Stimulated activated CD8-positive, alpha-beta memory T cell treated with anti-CD3 and anti-CD28 coated beads, Interleukin-12 subunit alpha, Interleukin-12 subunit beta, amount 100 ng/mL, for 4 hours (primary cell): ENCODE data around the gene PGAP3.

Source experiments
- DNase-seq: peaks from one replicate; pipeline ENCODE4 v3.0.0-alpha.2; 2020; ENCODE audit warnings: low read depth

The PGAP3 gene

DNA sequence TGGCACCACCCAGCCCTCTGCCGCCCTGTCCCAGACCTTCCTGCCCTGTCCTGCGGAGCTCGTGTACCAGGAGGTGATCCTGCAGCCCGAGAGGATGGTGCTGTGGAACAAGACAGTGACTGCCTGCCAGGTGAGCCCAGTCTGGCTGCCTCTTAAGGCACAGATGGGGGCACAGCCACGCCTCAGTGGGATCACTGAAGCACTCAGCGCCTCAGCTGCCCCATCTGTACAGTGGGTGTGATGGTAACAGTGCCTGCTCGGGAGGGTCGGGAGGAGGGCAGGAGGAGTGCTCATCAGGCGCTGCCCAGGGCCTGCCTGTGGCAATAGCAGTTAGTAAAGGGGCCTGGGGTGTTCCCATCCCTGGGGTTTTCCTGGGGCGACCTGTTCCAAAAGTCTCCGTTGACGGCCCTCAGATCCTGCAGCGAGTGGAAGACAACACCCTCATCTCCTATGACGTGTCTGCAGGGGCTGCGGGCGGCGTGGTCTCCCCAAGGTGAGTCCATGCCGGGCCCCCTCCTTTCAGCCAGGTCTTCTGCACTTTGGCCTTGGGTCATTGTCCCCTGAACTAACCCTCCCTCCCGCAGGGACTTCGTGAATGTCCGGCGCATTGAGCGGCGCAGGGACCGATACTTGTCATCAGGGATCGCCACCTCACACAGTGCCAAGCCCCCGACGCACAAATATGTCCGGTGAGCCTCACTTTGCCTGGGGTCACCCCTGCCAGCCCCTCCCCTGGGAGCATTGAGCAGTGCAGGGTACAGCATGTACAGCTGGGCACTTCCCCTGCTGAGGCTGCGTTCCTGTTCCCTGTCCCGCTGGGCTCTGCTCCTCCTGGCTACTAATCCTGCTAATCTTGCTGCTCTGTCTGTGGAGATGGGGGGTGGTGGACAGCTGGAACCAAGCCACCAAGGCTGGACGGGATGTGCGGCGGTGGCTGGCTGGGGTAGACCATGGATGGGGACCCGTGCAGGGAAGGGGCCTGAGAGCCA lies 27.2 kb downstream of the PGAP3 start:
- DNase-seq, result no peak

DNA sequence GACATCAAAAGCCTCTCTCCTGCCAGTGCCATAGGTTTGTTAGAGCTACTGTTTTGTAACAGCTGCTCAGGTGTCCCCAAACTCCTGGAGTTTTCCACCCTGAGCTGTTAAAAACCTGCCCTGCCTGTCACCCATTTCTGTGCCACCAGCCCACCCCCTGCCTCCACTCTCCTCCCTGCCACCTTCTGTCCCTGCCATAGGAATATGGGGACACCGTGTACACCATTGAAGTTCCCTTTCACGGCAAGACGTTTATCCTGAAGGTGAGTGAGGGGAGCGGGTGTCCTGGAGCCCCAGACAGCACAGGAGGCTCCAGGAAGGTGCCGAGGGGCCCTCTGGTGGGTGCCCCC lies 27.9 kb downstream of the PGAP3 start:
- DNase-seq, result no peak

DNA sequence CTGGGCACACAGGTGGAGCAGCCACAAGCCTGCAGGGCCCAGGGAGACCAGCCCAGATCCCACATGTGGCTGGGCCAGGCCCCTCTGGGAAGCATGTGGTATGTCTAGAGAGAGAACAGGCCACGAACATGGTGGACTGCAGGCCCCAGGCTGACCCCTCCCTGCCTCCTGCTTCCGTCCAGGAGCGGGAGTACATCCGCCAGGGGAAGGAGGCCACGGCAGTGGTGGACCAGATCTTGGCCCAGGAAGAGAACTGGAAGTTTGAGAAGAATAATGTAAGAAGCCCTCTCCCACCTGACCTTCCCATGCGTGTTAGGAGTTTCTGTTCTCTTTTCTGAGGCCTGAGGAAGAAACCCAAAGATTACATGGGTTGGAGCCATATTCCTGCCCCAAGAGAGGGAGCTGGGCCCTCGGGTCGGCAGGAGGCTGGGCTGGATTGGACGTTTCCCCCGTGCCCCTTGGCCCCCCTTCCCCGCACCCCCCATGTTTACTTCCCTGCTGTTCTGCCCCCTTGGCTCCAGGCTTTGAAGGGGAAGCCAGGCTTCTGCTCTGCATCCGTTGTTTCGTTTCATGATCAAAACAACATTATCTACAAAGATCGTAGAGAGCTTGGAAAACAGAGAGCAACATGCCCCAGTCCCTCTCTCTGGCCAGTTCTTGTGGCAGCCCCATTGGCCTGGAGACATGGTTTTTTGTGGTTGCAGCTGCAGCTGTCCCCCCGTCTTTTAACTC lies 28.4 kb downstream of the PGAP3 start:
- no peak for DNase-seq

DNA sequence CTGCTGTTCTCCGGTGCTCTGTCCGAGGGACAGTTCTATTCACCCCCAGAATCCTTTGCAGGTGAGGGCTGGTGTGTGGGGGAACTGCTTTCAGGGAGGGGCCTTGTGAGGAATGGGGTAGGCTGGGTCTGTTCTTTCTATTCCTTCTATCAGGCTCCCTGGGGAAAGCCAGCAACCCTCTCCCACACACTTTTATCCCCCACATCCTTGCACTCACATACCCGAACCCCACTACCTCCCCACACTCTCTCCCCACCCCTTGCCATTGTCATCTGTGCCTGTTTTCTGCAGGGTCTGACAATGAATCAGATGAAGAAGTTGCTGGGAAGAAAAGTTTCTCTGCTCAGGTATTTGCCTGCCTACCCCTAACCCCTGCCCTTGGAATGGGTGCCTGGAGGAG lies 29.1 kb downstream of the PGAP3 start:
- DNase-seq, result no peak

DNA sequence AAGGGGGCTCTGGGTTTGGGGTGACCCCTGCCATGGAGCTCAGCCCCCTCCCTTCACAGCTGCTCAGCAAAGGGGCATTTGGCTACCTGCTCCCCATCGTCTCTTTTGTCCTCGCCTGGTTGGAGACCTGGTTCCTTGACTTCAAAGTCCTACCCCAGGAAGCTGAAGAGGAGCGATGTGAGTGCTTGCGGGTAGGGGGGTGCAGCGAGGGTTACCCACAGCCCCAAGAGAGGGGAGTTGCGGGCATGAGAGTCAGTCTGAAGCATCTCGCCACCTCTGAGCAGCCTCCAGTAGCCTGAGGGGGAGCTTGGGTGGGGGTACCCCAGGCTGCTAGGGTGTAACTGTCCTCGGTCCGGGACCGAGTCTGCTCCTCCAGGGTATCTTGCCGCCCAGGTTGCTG lies 29.5 kb downstream of the PGAP3 start:
- no peak for DNase-seq

DNA sequence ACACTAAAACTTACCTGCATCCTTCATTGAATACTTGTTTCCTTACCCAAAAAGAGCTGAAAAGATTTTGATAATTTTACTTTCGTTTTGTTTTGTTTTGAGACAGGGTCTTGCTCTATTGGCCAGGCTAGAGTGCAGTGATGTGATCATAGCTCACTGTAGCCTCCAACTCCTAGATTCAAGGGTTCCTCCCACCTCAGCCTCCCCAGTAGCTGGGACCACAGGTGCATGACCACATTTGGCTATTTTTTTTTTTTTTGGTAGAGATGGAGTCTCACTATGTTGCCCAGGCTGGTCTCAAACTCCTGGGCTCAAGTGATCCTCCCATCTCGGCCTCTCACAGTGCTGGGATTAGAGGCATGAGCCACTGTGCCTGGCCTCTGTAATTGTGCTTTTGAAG lies 32.8 kb downstream of the PGAP3 start:
- no peak for DNase-seq

DNA sequence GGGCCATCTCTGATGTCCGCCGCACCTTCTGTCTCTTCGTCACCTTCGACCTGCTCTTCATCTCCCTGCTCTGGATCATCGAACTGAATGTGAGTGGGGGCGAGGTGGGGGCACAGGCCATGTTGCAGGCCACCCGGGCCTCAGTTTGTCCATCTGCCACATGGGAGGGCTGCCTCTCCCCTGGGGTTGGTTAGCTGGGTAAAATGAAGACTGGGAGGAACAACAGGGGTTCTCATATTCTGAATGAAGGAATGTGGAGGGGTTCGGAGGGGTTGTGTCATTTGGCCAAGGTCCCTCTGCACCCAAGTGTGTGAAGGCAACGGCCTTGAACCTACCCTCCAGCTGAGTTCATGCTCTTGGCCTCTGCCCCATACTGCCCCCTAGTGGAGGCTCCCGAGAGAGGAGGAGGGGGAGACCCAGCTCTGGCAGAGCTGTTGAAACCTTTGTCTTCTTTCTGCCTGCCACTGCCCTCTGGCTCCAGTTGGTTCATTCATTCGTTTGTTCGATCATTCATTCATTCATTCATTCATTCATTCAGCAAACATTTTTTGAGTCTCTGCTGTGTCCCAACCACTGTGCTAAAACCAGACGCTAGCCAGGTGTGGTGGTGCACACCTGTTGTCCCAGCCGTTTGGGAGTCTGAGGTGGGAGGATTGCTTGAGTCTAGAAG lies 34.1 kb downstream of the PGAP3 start:
- DNase-seq, result peak; percentile 54

DNA sequence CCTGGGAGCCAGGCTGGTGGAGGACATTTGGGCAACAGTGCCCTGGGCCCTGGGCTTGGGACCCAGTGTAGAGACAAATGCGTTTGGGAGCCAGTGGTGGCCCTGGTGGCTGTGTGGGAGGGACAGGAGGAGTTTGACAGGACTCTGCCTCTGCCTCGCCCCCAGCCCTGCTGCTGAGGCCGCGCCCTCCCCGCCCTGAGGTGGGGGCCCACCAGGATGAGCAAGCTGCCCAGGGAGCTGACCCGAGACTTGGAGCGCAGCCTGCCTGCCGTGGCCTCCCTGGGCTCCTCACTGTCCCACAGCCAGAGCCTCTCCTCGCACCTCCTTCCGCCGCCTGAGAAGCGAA lies 34.6 kb downstream of the PGAP3 start:
- no peak for DNase-seq

DNA sequence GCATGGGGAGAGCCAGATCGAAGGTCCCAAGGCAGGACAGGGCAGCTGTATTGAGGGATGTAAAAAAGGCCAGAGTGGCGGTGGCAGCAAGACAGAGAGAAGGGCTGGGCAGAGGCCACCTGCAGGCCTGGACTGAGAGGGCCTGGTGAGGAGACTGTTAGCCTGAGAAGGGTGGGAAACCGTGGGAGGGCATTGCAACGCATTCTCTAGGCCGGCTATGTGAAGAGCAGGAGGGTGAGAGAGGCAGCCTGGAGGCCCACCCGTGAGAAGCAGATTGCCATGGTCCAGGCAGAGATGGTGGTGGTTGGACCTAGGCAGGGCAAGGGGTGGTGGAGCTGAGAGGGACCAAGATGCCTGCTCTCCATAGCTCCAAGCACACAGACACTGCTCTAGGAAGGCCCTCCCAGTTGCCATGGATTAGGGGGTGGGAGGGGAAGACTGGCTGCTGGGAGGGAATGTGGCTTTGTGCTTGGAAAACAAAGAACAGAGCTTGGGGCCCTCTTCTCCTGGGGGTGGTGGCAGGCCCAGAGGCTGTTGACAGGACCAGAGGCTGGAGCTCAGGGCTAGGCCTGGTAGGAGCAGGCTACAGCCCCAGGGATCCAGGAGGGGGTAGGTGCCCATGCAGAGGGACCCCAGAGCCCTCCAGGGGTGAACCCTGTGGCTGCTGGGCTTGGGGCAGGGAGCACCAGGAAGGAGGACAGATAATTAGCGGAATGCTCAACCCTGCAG lies 35.1 kb downstream of the PGAP3 start:
- DNase-seq, result no peak

DNA sequence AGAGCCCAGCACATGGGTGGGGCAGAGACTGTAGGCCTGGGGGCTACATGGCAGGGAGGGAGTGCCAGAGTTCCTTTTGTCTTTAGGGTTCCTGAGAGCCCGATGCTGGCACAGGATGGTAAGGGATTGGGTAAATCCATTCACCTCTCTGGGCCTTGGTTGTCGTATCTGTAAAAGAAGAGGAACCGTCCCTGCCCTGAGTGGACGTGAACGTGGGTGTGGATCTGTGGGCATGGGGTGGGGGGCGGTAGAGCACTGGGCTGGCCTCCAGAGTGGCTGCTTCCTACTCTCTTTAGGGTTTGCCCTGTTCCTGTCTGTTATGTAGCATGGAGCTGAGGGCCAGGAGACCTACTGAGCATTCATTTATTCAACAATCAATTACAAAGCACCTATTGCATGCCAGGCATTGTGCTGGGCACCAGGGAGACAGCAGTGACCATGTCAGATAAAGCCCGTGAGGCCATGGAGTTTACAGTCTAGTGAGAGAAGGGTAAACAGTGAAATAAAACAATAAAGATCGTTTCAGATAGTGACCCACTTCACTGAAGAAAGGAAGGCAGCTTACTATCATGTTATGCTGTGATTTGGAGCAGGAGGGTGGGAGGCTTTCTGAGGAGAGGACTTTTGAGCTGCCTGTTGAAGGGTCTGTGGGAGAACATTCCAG lies 35.8 kb downstream of the PGAP3 start:
- no peak for DNase-seq

DNA sequence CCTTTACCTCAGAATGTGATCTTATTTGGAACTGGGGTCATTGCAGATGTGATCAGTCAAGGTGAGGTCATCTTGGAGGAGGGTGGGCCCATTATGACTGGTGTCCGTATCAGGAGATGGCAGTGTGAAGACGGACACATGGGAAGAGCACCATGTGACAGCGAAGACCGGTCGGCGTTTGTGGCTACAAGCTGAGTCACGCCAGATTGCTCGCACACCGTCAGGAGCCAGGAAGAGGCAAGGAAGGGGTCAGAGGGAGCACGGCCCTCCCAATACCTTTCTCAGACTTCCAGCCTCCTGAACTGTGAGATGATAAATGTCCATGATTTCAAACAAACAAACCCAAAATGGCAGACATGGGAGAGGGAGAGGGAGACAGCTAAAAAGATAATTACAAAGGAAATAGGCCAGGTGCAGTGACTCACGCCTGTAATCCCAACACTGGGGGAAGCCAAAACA lies 37.7 kb downstream of the PGAP3 start:
- no peak for DNase-seq

DNA sequence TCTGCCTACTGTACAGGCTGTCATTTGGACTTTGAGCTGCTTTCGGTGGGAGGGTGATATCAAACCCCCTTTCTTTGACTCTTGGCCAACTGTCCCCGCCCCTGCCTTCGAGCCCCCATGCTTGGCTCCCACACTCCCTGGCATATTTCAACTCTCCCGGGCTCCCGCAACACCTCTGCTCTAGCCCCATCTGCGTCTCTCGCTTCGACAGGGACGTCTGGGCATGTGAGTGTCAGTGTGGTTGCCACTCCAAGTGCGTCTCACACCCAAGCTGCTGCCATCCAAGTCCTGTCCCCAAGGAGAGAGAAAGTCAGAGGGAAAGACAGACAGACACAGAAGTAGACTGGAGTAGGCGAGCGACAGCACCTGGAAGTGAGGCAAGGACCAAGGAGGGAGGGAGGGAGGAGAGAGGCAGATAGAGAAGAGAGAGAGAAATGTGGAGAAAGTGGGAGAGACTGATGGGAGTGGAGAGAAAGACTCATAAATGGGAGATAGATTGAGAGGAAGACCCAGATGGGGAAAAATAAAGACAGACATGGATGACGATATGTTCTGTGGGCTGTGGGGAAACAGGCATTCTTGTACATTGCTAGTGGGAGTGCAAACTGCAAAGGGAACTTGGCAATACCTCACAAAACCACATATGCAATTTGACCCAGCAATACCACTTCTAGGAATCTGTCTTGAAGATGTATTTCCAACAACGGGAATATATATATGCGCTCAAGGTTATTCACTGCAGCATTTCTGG lies 39.1 kb downstream of the PGAP3 start:
- DNase-seq, result no peak

DNA sequence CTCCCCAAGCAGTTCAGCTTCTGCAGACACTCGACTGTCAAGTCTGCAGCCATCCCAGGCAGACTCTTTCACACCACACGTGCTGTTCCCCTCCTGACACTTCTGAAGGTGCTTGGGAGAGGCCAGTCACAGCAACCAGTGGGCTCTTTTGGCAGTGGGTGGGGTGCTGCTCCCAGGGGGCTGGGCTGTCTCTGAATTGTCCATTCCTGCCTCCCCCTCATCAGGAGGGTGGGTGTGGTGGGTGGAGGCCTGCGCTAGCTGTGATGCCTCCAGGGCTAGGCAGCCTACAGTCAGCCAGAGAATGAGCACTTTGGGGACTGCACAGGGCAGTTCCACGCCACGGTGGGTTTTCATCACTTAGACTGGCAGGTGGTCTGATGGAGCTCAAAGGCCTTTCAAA lies 40.6 kb downstream of the PGAP3 start:
- no peak for DNase-seq

DNA sequence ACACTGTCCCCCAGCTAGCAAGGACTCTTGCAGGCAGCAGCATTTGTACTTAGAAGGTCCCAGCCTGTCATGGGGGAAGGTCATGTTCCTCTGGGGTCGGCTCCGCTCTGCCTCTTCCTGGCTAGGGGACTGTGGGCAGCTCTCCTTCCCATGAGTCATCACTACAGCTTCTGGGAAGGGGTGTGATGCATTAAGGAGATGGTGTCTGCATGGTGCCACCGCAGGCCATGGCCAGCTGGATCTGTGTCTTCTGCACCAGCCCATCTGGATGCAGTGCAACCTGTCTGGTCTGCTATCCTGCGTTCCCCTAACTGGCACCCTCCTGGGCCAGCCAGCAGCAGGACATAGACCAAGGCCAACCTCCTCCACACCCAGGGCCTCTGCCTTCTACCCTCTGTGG lies 44.6 kb downstream of the PGAP3 start:
- no peak for DNase-seq

DNA sequence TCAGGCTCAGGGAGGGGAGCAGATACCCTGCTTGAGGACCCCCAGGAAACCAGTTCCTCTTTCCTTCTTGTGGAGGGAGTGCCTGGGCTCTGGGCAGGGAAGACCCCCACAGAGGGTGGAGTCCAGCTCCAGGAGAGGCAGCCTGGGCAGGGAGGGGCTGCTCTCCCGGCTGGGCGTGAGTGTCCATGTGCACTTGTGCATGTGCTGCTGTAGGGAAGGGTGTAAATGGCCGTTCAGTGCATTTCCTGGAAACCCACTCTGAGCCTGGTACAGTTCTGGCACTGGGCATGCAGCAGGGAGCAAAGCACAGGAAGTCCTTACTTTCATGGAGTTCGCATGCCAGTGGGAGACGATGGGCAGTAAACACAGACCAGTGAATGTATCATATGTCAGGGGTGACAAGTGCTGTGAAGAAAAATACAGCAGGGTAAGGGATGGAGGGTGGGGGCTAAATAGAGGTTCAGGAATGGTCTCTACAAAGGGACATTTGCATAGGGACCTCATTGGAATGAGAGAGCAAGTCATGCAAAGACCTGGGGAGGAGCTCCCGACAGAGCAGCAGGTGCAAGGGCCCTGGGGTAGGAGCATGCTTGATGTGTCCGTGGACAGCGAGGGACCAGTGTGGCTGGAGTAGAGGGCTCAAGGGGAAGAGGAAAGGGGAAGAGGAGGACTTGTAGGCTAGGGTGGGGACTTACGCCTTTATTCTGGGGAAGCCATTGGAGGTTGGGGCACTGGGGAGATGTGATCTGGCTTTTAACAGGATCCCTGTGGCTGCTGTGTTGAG lies 45.4 kb downstream of the PGAP3 start:
- DNase-seq, result no peak

DNA sequence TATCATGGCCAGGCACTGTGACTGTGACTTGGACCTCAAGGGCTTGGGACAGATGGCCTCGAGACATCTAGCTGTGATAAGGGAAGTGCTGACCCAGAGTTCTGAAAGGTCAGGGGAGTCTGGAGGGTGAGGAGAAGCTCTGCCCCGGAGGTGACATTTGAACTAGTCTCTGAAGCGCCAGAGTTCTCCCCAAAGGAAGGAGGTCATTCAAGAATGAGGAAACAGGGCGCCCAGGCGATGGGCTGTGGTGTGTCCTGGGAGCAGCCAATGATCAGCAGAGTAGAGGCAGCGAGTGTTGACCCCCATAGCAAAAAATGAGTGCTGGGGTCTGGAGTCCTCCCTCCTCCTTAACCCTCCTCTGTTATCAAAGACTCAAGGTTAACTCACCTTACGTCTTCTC lies 46.0 kb downstream of the PGAP3 start:
- no peak for DNase-seq

DNA sequence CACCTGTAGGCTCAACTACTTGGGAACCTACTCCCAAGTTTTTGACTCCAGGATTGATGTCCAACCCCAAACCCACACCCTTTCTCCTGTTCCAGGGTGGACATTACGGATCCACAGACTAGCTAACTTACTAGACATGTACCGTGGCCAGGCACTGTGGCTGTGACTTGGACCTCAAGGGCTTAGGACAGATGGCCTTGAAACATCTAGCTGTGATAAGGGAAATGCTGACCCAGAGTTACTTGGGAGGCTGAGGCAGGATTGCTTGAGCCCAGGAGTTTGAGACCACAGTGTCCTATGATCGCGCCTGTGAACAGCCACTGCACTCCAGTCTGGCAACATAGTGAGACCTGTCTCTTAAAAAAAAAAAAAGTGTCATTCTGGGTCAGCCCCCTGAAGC lies 46.8 kb downstream of the PGAP3 start:
- no peak for DNase-seq

DNA sequence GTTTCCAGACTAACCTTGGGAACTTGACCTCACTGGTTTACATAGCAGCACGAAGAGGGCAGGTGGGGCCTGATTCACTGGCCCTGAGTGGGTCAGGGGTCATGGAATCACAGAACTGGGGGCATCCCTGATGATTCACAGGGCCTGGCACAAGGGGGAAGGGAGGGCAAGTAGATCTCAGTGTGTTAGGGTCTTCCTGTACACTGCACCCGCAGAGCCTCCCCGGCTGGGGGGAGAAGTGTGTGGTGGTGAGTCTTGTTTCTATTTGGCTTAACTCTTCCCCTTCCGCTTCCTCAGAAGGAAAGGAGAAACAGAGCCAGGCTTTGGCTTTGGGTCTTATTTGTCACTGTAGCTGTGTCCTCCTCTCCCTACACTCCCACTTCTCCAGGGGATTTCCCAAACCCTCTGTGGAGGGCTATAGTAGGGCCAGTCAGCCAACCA lies 47.2 kb downstream of the PGAP3 start:
- no peak for DNase-seq

DNA sequence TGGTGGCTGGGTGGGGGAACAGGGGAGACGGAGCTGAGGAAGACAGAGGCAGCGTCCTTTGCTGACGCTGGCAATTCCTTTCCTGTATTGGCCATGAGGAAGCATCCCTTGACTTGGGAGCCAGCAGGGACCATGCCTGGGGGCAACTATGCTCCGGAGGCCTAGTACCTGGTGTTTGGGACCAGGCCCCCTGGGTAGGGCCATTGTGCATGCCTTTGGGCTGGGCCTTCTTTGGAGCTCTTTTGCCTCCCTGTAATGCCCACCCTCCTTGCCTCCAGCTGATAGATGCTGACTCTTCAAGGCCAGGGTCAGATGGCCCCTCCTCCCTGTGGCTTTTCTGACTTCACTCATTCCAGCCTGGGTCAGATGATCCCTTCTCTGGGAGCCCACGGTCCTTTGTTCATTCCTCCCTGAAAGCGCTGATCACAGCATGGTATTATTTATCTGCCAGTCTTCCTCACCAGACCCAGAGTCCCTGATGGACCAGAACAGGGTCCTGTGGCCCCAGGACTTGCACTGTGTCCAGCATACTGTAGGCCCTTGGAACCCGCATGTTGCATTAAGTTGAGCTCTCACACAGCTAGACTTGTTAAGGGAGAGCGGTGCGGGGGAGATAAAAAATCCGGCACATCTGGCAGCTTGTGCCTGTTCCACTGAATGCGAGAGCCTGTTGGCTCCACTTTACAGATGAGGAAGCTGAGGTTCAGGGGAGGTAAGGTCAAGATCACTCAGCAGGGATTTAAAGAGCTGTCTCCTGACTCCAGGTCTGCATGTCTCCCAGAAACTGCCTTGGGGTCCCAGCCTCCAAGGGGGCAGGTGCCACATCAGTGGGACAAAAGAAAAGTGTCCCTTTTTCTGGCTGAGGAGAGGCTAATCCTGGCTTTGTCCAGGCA lies 48.0 kb downstream of the PGAP3 start:
- no peak for DNase-seq
